ENCODE results near the gene GOLT1B. TPM values are rescaled to one million over a fixed set of nuclear protein-coding genes. Genes with fewer than 3 reads are reported as not detected.

GOLT1B gene
- total RNA-seq, 1 donor from 2014 or later = 25.9 TPM

DNA sequence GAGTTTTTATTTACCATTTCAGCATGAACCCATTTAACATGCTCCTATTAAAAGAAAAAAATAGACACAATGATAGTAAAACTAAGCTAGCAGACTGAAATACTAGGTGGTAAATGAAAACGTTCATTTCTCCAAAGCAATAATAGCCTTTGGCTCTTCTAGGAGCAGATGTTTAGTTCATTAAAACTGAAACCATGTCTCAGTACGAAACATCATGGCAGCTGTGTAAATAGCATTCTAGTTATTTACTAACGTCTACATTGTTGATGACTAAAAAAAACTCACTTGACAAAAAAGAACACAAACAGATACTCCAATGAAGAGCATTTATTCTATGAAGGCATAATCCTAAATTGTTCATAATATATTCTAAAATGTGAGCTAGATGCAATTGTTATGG, 18.1 kb upstream of the GOLT1B start:
- no peaks in the 10 kb centered on the region for H3K9me3 Mint-ChIP-seq
- H3K27me3 Mint-ChIP-seq = no peaks in the 10 kb centered on the region
- TF ChIP-seq CTCF (IDR thresholded peaks at IDR 0.05) = no peak
- H3K4me1 Mint-ChIP-seq = no peaks in the 10 kb centered on the region
- H3K27ac Mint-ChIP-seq = no peak overlapping the region
- ATAC-seq (ENCODE audit: low read depth) (no peak), DNase-seq (no peak)
- intact Hi-C loops (cut with micrococcal nuclease) = no loop called here
- CTCF ChIA-PET = no interaction called here
- H3K36me3 Mint-ChIP-seq (ENCODE audit: low read depth) = peaks cover 26% of the 10 kb centered on the region
- POLR2A ChIA-PET = interaction anchor here (0.6 kb wide), 1 partner anchor 46 kb away, joined by 4 read pairs; the partner anchor contains the start of gene PYROXD1
- no peak overlapping the region for H3K4me3 Mint-ChIP-seq

DNA sequence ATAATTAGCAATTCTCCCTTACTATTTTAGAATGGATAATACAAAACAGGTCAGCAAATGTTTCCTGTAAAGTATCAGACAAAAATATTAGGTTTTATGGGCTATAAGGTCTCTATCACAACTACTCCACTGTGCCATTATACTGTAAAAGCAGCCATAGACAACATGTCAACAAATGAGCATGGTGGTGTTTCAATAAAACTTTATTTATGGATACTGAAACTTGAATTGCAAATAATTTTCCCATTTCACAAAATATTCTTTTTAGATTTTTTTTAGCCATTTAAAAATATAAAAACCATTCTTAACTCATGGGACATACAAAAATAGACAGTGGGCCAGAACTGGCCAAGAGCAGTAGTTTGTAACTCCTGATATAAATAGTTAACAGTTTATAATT, 15.6 kb upstream of the GOLT1B start:
- intact Hi-C loops (cut with micrococcal nuclease) = loop anchor here (2.0 to 5.0 kb wide), 2 partner anchors 15 to 34 kb away; partner anchors contain the start of genes GOLT1B and RECQL
- H3K27me3 Mint-ChIP-seq = no peaks in the 10 kb centered on the region
- TF ChIP-seq CTCF (IDR thresholded peaks at IDR 0.05) = no peak
- H3K4me3 Mint-ChIP-seq = no peak overlapping the region
- no peaks in the 10 kb centered on the region for H3K4me1 Mint-ChIP-seq
- ChIA-PET POLR2A (no interaction called here), CTCF (no interaction called here)
- H3K9me3 Mint-ChIP-seq = no peaks in the 10 kb centered on the region
- H3K27ac Mint-ChIP-seq = no peak overlapping the region
- H3K36me3 Mint-ChIP-seq (ENCODE audit: low read depth) = peaks cover 43% of the 10 kb centered on the region
- ATAC-seq (ENCODE audit: low read depth) = no peak
- DNase-seq = no peak

DNA sequence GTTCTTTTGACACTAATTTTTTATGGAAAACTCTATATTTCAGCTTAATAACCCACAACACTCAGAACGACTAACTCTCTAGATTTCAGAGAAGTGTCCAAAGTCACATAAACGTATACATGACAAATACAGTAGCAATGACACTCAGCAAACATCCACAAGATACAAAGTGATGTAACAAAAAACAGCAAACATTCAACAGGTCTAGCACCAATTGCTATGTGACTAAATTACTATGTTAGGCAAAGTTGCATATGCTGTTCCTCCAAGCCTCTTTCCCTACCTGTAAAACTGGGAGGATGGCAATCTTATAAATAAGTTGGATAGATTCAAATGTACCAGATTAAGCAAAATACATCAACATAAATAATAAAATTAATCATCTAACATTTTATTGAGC, 1.8 kb upstream of the GOLT1B start:
- POLR2A ChIA-PET = no interaction called here
- Mint-ChIP-seq H3K36me3 (ENCODE audit: low read depth) (peaks cover 45% of the 10 kb centered on the region), H3K9me3 (no peaks in the 10 kb centered on the region), H3K4me3 (no peak overlapping the region), H3K27me3 (no peaks in the 10 kb centered on the region), H3K27ac (no peak overlapping the region), H3K4me1 (peaks cover 33% of the 10 kb centered on the region)
- DNase-seq = no peak
- intact Hi-C loops (cut with micrococcal nuclease) = loop anchor here (2.0 to 5.0 kb wide), 3 partner anchors 15 to 1128 kb away; partner anchors contain the start of genes C2CD5 and ETNK1
- no peak for ATAC-seq (ENCODE audit: low read depth)
- TF ChIP-seq CTCF (IDR thresholded peaks at IDR 0.05) = no peak
- CTCF ChIA-PET = no interaction called here

DNA sequence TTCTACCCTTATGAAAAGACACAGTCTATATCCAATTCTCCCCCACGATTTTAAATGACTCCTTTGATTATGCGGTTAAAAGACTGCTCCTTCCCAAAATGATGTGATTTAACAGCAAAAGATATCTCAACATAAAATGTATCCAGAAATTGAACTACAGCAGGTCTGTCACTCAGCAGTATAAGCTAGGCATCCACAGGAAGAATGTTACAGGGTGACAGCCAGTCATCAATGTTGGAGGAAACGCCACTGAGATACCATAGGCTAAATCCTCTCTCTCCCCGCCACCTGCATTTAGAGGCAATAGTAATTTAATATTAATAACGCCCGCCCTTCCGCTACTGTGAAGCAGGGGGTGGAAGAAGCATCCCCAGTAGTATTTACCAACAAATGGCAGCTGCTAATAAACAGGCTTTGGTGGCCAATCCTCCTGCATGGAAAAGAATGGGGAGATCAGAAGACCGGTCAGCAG, 767 bp upstream of the GOLT1B start:
- Mint-ChIP-seq H3K36me3 (ENCODE audit: low read depth) (peaks cover 35% of the 10 kb centered on the region), H3K9me3 (no peaks in the 10 kb centered on the region), H3K27me3 (no peaks in the 10 kb centered on the region), H3K4me3 (no peak overlapping the region), H3K27ac (no peak overlapping the region), H3K4me1 (peaks cover 39% of the 10 kb centered on the region)
- DNase-seq = no peak
- ATAC-seq (ENCODE audit: low read depth) = peak; percentile 1
- no peak for TF ChIP-seq CTCF (IDR thresholded peaks at IDR 0.05)
- CTCF ChIA-PET = interaction anchor here (1.1 kb wide), 1 partner anchor 176 kb away, joined by 3 read pairs; no protein-coding TSS in a partner anchor
- POLR2A ChIA-PET = interaction anchor here (0.9 to 2.7 kb wide), 9 partner anchors 9 to 1043 kb away, joined by 3 to 36 read pairs (median 6); partner anchors contain the start of genes C2CD5, LDHB and PYROXD1
- intact Hi-C loops (cut with micrococcal nuclease) = loop anchor here (1.0 to 5.0 kb wide), 9 partner anchors 8 to 1126 kb away; partner anchors contain the start of genes C2CD5, CMAS, ETNK1 and LDHB

DNA sequence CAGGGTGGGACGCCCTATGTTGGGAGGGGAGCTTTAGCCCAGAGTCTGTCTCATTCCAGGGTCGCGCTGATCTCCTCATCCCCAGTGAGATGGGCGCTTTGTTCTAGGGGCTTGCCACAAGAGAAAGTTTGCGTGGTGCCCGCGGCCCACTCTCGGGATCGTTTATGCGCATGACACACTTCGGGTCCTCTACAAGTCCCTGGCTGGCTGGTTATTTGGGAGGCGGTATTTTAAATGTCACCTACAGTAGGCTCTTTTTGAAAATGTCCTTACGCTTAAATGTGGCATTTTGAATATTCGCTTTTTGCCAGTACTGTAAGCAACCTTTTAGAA, 541 bp downstream of the GOLT1B start:
- Mint-ChIP-seq H3K27ac (no peak overlapping the region), H3K9me3 (no peaks in the 10 kb centered on the region), H3K36me3 (ENCODE audit: low read depth) (peaks cover 24% of the 10 kb centered on the region), H3K4me3 (no peak overlapping the region), H3K4me1 (peaks cover 41% of the 10 kb centered on the region), H3K27me3 (no peaks in the 10 kb centered on the region)
- DNase-seq (no peak), ATAC-seq (ENCODE audit: low read depth) (no peak)
- no peak for TF ChIP-seq CTCF (IDR thresholded peaks at IDR 0.05)
- intact Hi-C loops (cut with micrococcal nuclease) = loop anchor here (5.0 kb wide), 1 partner anchor 1125 kb away; the partner anchor contains the start of gene ETNK1
- CTCF ChIA-PET = interaction anchor here (1.1 kb wide), 2 partner anchors 174 to 178 kb away, joined by 3 to 4 read pairs; no protein-coding TSS in a partner anchor
- POLR2A ChIA-PET = interaction anchor here (1.1 to 2.7 kb wide), 6 partner anchors 26 to 1042 kb away, joined by 4 to 36 read pairs (median 14); partner anchors contain the start of genes C2CD5, LDHB and PYROXD1
